Gastroesophageal sphincter (tissue), 4 donors: ENCODE measurements around the gene STAC3. TPM values are rescaled to one million over a fixed set of nuclear protein-coding genes. Genes with fewer than 3 reads are reported as not detected.
A peak's percentile ranks its signal among the peaks of the same experiment; 100 is the strongest.

ENCODE experiments used
- ATAC-seq: fragments of 150-250 bp; one replicate; pipeline ENCODE4 v1.9.1; 2016; ENCODE audit warnings: mild to moderate bottlenecking, moderate library complexity
- H3K27ac ChIP-seq, 4 donors: fragments of 200-600 bp; sonication (generic) in 3 of 4; 1 replicate in 3 of 4; 2 replicates in 1 of 4; pipeline ENCODE4 v1.5.1; 2016 to 2019
- H3K27me3 ChIP-seq: fragments of 200-600 bp; sonication (generic); one replicate; pipeline ENCODE4 v1.5.1; 2019
- H3K36me3 ChIP-seq, 2 donors: fragments of 200-600 bp; sonication (generic); one replicate each; pipeline ENCODE4 v1.5.1; 2019; ENCODE audit warnings: control low read depth in 1 of 2
- H3K4me1 ChIP-seq, 3 donors: fragments of 200-600 bp; sonication (generic); 1 replicate in 2 of 3; 2 replicates in 1 of 3; pipeline ENCODE4 v1.5.1; 2016 to 2019; ENCODE audit warnings: control low read depth in 2 of 3
- H3K4me3 ChIP-seq, 2 donors: fragments of 200-600 bp; sonication (generic); one replicate each; pipeline ENCODE4 v1.5.1; 2019; ENCODE audit warnings: mild to moderate bottlenecking in 1 of 2, moderate library complexity in 1 of 2
- H3K9me3 ChIP-seq, 3 donors: fragments of 200-600 bp; sonication (generic); one replicate each; pipeline ENCODE4 v1.5.1; 2017 to 2019; ENCODE audit warnings: control low read depth in 2 of 3
- EP300 ChIP-seq: sonication (generic); formaldehyde crosslinking; IDR thresholded peaks from one replicate; pipeline ENCODE4 v1.6.1; 2017; ENCODE audit warnings: antibody characterized with exemption, mild to moderate bottlenecking
- POLR2A ChIP-seq, 2 donors: fragments of 450-650 bp; IDR thresholded peaks; one replicate each; pipeline ENCODE4 v1.6.1; 2017; ENCODE audit warnings: antibody characterized with exemption in 2 of 2, mild to moderate bottlenecking in 2 of 2, moderate library complexity in 1 of 2
- POLR2AphosphoS5 ChIP-seq: sonication (generic); formaldehyde crosslinking; IDR thresholded peaks from one replicate; pipeline ENCODE4 v1.6.1; 2017; ENCODE audit warnings: antibody characterized with exemption
- WGBS, 2 donors: methylation state at CpG; one replicate each; pipeline ENCODE4 v1.1.5; 2018; ENCODE audit warnings: low coverage in 1 of 2; 5-methylcytosine and 5-hydroxymethylcytosine counted together
- total RNA-seq, 4 donors: library from RNA; depleted of rRNA; stranded (reverse); fragments of >200 nt; gene quantifications; one replicate each; pipeline ENCODE4 v1.1.0, GENCODE V29; 2016
- TF ChIP-seq, protein P1 (sequence below), 4 experiments: fragments of 200-600 bp in 2 of 4; fragments of 450-650 bp in 2 of 4; sonication (generic) in 1 of 4; IDR thresholded peaks; one replicate each; pipeline ENCODE4 v1.5.1; 2017 to 2019; ENCODE audit warnings: antibody characterized with exemption in 4 of 4, mild to moderate bottlenecking in 2 of 4, moderate library complexity in 2 of 4

Gene STAC3
- total RNA-seq, 4 donors from 2014 or later, result 0.32 to 0.94 (median 0.35) TPM; not detected in 1

DNA sequence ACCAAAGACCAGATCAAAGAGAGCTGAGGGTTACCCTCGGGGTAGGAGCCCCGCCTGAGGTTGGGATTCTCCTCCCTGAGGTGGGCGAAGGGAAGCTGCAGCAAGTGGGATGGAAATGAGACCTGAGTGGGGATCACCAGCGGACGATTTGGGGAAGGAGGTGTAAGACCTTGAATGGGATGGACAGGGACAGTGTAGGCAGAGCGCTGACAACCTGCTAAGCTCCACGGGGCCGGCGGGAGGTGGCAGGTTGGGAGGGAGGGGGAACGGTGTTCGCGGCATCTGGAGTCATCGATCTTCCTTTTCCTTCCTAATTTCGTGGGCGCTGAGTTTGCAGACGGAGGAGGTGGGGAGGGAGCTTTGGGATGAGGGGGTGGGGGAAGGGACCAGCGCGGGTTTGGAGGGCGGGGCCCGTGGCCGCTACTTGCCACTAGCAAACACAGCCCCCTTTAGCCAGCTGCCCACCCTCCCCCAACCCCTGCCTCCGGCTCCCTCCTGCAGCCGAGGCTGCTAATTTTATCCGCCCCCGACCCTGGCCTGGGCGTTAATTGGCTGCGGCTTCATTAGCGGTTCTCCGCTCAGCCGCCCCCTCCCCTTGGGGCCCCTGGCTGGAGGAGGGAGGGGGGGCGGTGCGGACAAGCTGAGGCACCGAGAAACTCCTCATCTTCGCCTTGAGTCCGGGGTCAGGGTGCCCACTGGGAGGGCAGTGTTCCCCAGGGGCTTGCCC, 24.2 kb downstream of the STAC3 start:
- Histone ChIP-seq H3K27ac (no peak overlapping the region), H3K36me3 (peaks cover 0 to 9% of the 10 kb centered on the region in 2 donors), H3K27me3 (peaks cover 59% of the 10 kb centered on the region), H3K4me1 (peaks cover 0 to 52% (median 14%) of the 10 kb centered on the region in 3 donors), H3K4me3 (no peak overlapping the region), H3K9me3 (no peaks in the 10 kb centered on the region)
- ATAC-seq, result no peak
- TF ChIP-seq POLR2A (IDR thresholded peaks at IDR 0.05) (no peak), EP300 (no peak), POLR2AphosphoS5 (no peak)
- TF ChIP-seq, protein P1, sequence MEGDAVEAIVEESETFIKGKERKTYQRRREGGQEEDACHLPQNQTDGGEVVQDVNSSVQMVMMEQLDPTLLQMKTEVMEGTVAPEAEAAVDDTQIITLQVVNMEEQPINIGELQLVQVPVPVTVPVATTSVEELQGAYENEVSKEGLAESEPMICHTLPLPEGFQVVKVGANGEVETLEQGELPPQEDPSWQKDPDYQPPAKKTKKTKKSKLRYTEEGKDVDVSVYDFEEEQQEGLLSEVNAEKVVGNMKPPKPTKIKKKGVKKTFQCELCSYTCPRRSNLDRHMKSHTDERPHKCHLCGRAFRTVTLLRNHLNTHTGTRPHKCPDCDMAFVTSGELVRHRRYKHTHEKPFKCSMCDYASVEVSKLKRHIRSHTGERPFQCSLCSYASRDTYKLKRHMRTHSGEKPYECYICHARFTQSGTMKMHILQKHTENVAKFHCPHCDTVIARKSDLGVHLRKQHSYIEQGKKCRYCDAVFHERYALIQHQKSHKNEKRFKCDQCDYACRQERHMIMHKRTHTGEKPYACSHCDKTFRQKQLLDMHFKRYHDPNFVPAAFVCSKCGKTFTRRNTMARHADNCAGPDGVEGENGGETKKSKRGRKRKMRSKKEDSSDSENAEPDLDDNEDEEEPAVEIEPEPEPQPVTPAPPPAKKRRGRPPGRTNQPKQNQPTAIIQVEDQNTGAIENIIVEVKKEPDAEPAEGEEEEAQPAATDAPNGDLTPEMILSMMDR (IDR thresholded peaks at IDR 0.05), result no peak
- WGBS, 2 donors, result 0 to 3% methylated on average over 3 to 13 of the region's 35 CpGs

- WGBS, 2 donors, result 40 to 58% methylated on average over 3 to 5 of the region's 18 CpGs
- Histone ChIP-seq H3K9me3 (no peaks in the 10 kb centered on the region), H3K27ac (no peak overlapping the region), H3K4me3 (no peak overlapping the region), H3K27me3 (peaks cover 69% of the 10 kb centered on the region), H3K36me3 (no peaks in the 10 kb centered on the region), H3K4me1 (peaks cover 0 to 47% (median 13%) of the 10 kb centered on the region in 3 donors)
- ATAC-seq, result no peak
- TF ChIP-seq POLR2A (IDR thresholded peaks at IDR 0.05) (no peak), EP300 (no peak), POLR2AphosphoS5 (no peak)
- TF ChIP-seq, protein P1 (IDR thresholded peaks at IDR 0.05), result no peak
Observed at GRCh38 chr12:57225680-57226210, 25.2 kb downstream of the STAC3 start.

DNA sequence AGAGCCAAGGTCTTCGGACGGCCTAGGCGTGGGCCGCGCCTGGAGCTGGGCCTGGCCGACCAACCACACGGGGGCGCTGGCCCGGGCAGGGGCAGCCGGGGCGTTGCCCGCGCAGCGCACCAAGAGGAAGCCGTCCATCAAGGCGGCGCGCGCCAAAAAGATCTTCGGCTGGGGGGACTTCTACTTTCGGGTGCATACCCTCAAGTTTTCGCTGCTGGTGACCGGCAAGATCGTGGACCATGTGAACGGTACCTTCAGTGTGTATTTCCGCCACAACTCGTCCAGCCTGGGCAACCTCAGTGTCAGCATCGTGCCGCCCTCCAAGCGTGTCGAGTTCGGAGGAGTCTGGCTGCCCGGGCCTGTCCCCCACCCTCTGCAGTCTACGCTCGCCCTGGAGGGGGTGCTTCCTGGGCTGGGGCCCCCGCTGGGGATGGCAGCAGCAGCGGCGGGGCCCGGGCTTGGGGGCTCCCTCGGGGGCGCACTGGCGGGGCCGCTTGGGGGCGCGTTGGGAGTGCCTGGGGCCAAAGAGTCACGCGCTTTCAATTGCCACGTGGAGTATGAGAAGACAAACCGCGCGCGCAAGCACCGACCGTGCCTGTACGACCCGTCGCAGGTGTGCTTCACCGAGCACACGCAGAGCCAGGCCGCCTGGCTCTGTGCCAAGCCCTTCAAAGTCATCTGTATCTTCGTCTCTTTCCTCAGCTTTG, 25.9 kb downstream of the STAC3 start:
- Histone ChIP-seq H3K9me3 (no peaks in the 10 kb centered on the region), H3K27ac (no peak overlapping the region), H3K27me3 (peaks cover 75% of the 10 kb centered on the region), H3K4me3 (no peak overlapping the region), H3K36me3 (no peaks in the 10 kb centered on the region), H3K4me1 (peaks cover 0 to 45% (median 7%) of the 10 kb centered on the region in 3 donors)
- WGBS, 2 donors, result 20 to 21% methylated on average over 1 to 11 of the region's 61 CpGs
- peak; percentile 27 for ATAC-seq
- TF ChIP-seq, protein P1 (IDR thresholded peaks at IDR 0.05), result peak in 3 of 4 experiments; percentile 35 to 67 (median 38)
- no peak for TF ChIP-seq POLR2A (IDR thresholded peaks at IDR 0.05)
- TF ChIP-seq EP300, result no peak
- TF ChIP-seq POLR2AphosphoS5, result no peak

DNA sequence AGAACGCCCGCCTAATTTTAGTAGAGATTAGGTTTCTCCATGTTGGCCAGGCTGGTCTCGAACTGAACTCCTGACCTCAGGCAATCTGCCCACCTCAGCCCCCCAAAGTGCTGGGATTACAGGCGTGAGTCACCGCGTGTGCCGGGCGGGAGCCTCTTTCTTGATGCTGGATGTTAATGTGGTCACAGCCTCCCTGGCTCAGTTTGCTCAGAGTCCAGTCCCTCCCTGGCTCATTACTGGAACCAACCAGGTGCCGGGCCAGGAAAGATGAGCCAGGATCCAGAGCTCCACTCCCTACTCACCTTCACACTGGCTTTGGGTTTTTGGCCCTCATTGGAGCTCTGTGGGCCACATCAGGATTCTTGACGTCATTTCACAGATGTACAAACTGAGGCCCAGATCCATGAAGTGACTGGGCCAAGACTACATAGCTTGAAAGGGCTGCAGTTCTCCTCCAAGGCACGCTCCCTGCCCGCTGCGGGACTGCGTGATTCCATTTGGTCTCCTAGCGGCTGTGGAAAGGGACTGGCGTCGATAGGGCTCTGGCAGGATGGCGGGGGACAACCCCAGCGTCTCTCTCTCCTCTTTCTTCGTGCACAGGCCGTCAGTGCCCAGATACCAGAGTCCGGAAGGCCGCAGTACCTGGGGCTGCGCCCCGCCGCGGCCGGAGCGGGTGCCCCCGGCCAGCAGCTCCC, 26.6 kb downstream of the STAC3 start:
- no peaks in the 10 kb centered on the region for H3K36me3 ChIP-seq
- WGBS, 2 donors, result 58% methylated on average over 5 of the region's 30 CpGs; no CpG with 5 or more reads in 1 of the 2 donors
- H3K4me3 ChIP-seq, result no peak overlapping the region
- no peak for ATAC-seq
- peaks cover 0 to 42% (median 6%) of the 10 kb centered on the region in 3 donors for H3K4me1 ChIP-seq
- H3K9me3 ChIP-seq, result no peaks in the 10 kb centered on the region
- peaks cover 82% of the 10 kb centered on the region for H3K27me3 ChIP-seq
- TF ChIP-seq EP300, result no peak
- TF ChIP-seq, protein P1 (IDR thresholded peaks at IDR 0.05), result no peak
- no peak for TF ChIP-seq POLR2AphosphoS5
- no peak for TF ChIP-seq POLR2A (IDR thresholded peaks at IDR 0.05)
- no peak overlapping the region for H3K27ac ChIP-seq
